HG03457 (cell line): ENCODE results near the gene RNF126.
"Not testable (repeated sequence)": the region's sequence is repeated elsewhere in the genome, so short reads cannot be mapped to it uniquely, and the experiment has no call there.

Experiments
- ATAC-seq: cut with Tn5 transposase; IDR thresholded peaks from one replicate; pipeline ENCODE4 v1.9.1; 2021; ENCODE audit warnings: moderate number of reproducible peaks; ENCODE audit not compliant: unreplicated experiment

Gene RNF126

DNA sequence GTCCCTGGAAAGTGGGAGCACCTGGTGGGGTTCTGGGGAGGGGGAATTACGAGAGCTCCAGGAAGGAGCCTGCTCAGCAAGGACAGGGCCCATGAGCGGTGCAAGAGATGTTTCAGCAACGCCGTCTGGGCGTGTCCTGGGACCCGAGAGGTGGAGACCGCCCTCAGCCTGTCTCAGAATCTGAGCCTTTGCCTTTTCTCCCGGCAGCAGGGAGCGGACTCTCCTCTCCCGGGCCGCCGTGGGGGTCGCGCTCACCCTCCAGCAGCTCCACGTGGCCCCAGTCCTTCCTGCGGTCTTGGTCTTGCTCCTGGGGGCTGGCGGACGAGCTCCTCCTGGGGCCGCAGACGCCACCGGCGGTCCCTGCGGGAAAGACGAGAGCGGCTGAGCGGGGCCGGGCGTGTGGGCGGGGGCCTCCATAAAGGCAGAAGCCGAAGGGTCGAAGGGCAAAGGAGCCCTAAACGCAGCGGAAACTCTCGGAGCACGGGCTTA lies 30.4 kb downstream of the RNF126 start:
- no peak for ATAC-seq

DNA sequence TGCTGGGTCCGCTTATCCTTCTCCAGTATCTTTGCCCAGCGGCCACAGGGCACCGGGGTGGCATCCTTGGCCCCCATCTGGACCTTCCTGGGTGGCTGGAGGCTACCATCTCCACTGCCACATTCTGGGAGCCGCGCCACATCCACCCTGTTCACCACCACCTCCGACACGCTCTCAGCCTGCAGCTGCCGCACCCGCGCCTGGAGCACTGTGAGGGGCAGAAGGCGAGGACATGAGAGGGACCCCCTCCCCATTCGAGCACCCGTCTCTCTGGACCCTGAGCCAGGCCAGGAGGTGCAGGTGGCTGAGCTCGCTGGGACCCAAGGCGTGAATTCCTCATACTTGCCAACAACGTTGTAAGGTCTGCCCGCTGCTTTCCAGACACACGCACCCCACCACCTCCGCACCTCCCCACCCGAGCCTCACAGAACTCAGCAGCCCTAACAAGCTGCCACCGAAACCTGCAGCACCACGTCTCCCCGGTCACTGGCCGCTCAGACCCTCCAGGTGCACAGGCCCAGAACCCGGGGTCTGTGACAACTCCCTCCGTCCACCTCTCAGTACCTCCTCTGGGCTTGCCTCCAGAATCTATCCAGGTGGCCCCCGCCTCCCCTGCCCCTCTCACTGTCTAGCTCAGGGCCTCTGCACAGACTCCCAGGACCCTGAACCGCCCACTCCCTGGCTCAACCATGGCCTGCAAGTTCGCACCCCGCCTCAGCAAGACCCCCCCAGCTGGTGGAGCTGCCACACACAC lies 32.9 kb downstream of the RNF126 start:
- no peak for ATAC-seq

DNA sequence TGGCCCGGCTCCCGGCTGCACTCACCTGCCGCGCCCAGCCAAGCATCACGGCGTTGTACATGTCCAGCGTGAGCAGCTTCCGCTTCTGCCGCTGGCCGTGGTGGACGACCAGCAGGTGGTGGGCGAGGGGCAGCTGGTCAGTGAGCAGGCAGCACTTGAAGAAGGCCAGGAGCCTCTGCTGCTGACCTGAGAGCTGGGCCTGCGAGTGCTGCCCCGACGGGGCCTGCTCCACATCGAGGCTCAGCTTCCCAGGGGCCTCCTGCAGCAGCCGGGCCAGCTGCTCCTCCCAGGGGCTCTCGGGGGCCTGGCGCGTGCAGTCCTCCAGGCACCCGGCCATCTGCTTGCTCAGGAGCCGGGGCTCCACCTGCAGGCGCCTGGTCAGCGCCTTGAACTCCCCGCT lies 33.5 kb downstream of the RNF126 start:
- not testable (repeated sequence) for ATAC-seq

DNA sequence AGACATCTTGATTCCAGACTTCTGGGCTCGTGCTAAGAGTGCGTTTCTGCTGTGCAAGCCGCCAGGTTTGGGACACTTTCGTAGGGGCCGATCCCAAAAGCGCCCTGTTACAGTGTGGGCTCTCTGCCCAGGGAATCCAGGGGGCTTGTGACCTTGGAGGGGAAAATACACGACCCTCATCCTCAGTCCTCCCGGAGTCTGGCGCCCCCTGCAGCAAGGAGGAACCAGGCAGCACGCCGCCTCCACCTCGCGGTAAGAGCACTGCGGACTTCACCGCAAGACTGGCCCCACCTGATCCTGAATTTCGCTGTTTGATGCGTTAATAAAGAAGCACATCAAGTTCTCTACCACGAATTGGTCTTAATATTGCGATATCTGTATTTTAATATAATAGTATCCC lies 34.8 kb downstream of the RNF126 start:
- no peak for ATAC-seq

DNA sequence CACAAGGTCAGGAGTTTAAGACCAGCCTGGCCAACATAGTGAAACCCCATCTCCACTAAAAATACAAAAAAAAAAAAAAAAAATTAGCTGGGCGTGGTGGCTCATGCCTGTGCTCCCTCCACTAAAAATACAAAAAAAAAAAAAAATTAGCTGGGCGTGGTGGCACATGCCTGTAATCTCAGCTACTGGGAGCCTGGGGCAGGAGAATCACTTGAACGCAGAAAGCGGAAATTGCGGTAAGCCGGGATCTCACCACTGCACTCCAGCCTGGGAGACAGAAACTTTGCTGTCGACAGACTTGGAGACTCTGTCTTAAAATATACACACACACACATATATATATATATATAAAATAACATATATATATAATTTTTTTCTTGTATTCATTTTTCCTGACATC lies 36.4 kb downstream of the RNF126 start:
- not testable (repeated sequence) for ATAC-seq

- ATAC-seq = no peak
Observed at GRCh38 chr19:625257-625656, 37.8 kb downstream of the RNF126 start.

DNA sequence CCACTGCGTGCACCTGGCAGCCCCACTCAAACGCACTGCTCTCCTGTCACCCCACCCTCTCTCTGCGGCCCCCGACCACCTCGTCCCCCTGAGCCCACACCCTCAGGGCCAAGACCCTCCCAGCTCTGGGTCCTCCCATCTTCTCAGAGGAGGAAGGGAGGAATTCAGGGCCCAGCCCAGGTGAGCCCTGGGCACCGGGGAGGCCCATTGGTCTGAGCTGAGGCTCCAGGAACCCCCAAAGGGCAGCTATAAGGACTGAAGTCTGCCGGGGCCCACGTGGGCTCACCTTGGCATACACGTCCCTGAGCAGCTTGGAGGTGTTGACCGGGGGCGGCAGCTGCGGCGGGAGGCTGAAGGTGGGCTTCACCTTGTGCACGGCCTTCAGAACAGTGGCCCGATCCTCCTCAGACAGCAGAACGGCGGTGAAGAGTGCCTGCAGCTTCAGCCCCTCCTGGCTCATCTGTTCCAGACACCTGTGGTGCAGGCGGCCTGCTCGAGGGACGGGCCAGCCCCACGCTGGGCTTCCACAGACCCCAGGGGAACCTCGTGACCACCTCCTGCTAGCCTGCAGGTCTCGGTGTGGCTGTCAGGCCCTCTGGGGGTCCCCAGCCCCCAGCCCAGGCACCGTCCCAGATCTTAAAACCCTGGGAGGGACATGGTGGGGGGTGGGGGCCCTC lies 38.4 kb downstream of the RNF126 start:
- no peak for ATAC-seq

- no peak for ATAC-seq
Observed at GRCh38 chr19:623974-624373, 39.0 kb downstream of the RNF126 start.

DNA sequence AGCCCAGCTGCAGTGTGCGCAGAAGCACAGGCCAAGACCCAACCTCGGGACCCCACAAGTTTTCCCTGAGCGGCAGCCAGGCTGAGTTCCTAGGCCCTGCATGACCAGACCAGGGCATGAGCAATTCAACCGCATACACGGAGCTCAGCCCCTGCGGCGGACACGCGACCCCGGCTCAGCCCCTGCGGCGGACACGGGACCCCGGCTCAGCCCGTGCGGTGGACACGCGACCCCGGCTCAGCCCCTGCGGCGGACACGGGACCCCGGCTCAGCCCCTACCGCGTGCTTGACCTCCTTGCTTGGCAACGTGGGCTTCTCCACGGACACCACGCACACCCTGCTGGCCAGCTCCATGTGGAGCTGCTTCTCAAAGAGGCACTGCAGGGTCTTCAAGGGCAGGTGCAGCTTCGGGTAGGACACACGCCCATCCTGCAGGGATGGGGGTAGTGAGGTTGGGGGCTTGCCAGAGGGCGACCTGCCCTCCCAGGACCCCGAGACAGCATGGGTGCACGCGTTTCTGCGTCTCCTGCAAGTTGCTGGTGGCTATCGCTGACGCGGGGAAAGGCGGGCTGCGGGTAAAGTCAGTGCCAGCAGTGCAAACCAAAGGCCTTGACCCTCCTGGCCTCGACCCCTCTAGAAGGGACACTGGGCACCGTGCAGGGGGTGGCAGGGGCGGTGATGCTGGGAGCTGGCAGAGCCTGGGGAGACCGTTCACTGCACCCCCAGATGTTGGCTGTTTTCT lies 39.7 kb downstream of the RNF126 start:
- no peak for ATAC-seq

GRCh38 chr19:622666-623065 lies 40.3 kb downstream of the RNF126 start:
- ATAC-seq = no peak

DNA sequence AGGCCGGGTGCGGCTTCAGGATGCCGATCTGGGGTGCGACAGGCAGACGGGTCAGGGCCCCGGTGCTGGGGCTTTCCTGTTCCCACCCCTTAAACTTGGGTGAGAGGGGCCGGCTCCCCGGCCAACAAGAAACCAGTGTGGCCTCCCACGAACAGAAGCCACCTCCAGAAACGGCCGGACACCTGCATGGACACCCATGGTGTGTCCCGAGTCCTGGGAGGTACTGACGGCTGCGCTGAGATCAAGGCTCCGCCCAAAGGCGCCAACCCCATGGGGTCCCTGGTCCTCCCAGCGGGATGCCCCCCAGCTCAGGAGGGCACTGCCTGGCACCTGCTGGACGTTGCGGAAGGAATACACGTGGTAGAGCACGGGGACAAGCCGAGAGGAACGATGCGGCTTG lies 41.2 kb downstream of the RNF126 start:
- ATAC-seq = no peak

- ATAC-seq = not testable (repeated sequence)
Observed at GRCh38 chr19:621191-621590, 41.8 kb downstream of the RNF126 start.

GRCh38 chr19:620166-620862 lies 42.7 kb downstream of the RNF126 start:
- ATAC-seq = no peak

GRCh38 chr19:619286-620002 lies 43.6 kb downstream of the RNF126 start:
- ATAC-seq = no peak

DNA sequence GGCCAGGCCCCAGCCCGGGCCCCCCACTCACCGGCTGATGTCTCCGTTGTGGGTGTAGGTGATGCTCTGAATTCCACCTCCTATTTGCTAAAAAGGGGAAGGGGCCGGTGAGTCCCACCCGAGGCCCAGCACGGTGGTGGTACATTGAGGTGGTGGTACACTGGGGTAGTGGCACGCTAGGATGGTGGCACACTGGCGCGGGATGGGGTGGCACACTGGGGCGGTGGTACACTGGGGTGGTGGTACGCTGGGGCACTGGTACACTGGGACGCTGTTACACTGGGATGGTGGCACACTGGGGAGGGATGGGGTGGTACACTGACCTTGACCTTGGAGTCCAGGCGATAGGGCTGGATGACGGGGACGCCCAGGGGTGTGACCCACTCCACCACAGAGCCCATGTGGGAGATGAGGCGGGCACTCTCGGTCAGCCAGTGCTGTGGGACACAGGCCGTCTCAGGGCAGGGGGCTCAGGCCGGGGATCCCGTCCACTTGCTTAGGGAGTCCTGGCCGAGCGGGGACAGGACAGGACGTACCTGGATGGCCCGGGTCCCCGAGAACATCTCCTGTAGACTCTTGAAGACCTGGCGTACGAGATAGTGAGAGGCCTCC lies 44.2 kb downstream of the RNF126 start:
- no peak for ATAC-seq

- no peak for ATAC-seq
Observed at GRCh38 chr19:618247-618619, 44.8 kb downstream of the RNF126 start.

DNA sequence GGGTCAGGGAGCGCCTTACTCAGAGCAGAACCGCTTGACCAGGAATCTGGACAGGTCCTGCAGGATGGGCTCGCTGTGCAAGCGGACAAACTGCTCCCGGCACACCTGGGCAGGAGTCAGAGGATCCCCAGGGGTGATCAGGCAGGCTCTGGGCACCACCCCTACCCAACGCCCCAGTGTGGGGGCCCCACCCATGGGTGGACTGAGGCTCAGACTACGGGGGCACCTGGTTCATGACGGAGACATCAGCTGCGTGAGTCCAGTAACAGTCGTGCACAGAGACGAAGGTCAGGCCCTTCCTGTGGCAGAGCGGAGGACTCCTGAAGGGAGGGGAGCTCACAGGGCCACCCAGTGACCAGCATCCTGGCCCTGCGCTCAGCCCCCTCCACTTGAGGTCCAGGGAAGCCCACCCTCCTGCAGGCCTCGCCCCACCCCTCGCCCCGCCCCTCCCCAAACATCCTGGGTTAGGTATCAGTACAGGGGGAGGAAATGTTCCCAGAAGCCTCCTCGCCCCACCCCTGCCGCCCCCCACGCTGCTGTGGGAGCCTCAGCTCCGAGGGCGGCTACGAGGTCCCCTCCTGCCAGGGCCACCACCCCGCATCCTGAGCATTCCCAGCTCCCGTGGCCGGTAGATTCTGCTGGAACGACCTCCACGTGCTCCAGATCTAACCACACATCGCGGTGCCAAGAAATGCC lies 45.3 kb downstream of the RNF126 start:
- no peak for ATAC-seq

- ATAC-seq = no peak
Observed at GRCh38 chr19:616747-617526, 46.1 kb downstream of the RNF126 start.
